NCI-H748 (cell line): ENCODE measurements around the gene R3HDM2.

Experiments
- DNase-seq: peaks from one replicate; lab custom pipeline; 2025; ENCODE audit not compliant: unreplicated experiment; lab: John Stamatoyannopoulos, UW

The R3HDM2 gene

GRCh38 chr12:57467212-57467874, 36.5 kb upstream of the R3HDM2 start:
- DNase-seq, result no peak

- DNase-seq, result no peak
These were observed 35.1 kb upstream of the R3HDM2 start for GRCh38 chr12:57465747-57466505.

- DNase-seq, result no peak
These were observed 34.3 kb upstream of the R3HDM2 start for GRCh38 chr12:57465030-57465746.

- no peak for DNase-seq
These were observed 33.7 kb upstream of the R3HDM2 start for GRCh38 chr12:57464569-57464968.

- DNase-seq, result no peak
These were observed 32.0 kb upstream of the R3HDM2 start for GRCh38 chr12:57462912-57463253.

GRCh38 chr12:57462251-57462911, 31.5 kb upstream of the R3HDM2 start:
- peak; percentile 89 for DNase-seq

- no peak for DNase-seq
These were observed 31.0 kb upstream of the R3HDM2 start for GRCh38 chr12:57461917-57462250.

GRCh38 chr12:57461276-57461916, 30.6 kb upstream of the R3HDM2 start:
- DNase-seq, result peak; percentile 45

GRCh38 chr12:57460841-57461275, 30.0 kb upstream of the R3HDM2 start:
- DNase-seq, result peak; percentile 31

- DNase-seq, result peak; percentile 31
These were observed 29.6 kb upstream of the R3HDM2 start for GRCh38 chr12:57460468-57460784.

GRCh38 chr12:57459750-57460467, 29.1 kb upstream of the R3HDM2 start, which contains the start of gene GLI1:
Gene GLI1, plus strand, starts transcription at chr12:57459785. Its CDS starts 3,907 bp downstream, at chr12:57463692.
- peak; percentile 39 for DNase-seq

- DNase-seq, result peak; percentile 93
These were observed 28.4 kb upstream of the R3HDM2 start for GRCh38 chr12:57459055-57459749.

- no peak for DNase-seq
These were observed 27.8 kb upstream of the R3HDM2 start for GRCh38 chr12:57458665-57459054.

GRCh38 chr12:57456737-57457490, 26.1 kb upstream of the R3HDM2 start:
- DNase-seq, result no peak

- peak; percentile 64 for DNase-seq
These were observed 25.4 kb upstream of the R3HDM2 start for GRCh38 chr12:57456145-57456700.

GRCh38 chr12:57455374-57456144, 24.7 kb upstream of the R3HDM2 start:
- peak; percentile 62 for DNase-seq

GRCh38 chr12:57454566-57455373, 23.9 kb upstream of the R3HDM2 start, which contains the start of gene INHBE:
Gene INHBE, plus strand, starts transcription at chr12:57455307. Its CDS starts 230 bp downstream, at chr12:57455537.
- peak; percentile 62 for DNase-seq
